Measurements from ENCODE around the gene SMOC2.

Gene SMOC2

DNA sequence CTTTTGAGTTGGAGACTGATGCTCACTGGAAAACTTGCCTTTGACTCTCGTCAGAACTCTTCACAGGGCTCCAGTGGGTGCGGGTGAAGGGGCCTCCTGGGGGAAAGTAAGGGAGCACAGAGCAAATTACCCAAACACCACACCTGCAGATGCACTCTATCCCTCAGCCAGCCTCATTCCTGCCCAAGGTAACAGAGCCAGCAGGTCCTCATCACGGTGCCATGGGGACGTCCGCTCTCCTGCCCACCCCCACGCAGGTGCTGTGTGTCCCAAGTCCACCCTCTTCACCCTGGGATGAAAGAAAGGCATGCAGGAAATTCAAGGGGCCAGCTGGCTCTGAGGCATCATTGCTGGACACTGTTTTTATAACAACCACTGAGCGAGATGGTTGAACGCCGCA is 269.0 kb downstream of the SMOC2 start:
- DNase-seq (ENCODE audit: low spot score) = no peak

DNA sequence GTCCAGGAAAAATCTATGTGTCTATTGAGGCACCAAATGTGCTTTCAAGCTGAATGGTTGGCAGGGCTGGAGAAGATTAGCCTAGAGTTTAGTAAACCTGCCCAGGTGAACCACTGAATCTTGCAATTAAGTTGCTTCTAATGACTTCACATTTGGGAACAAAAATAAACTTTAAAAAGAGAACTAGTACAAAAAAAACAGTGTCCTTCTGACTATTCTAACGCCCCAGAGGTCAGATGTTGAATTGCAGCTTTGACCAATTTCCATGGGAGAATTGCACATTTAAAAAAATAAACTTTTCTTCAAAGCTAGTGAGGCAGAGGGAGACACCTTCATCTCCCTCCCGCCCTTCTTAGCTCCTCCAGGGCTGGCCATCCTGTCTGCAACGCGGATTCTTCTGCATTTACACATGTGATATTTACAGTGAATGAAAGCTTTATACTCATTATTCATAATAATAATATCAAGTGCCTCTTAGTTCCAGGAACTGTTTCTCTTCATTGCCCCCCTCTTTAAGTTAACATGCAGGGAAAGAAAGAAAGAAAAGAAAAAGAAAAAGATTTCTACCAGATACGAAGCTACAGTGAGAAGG is 270.2 kb downstream of the SMOC2 start:
- DNase-seq (ENCODE audit: low spot score) = no peak

DNA sequence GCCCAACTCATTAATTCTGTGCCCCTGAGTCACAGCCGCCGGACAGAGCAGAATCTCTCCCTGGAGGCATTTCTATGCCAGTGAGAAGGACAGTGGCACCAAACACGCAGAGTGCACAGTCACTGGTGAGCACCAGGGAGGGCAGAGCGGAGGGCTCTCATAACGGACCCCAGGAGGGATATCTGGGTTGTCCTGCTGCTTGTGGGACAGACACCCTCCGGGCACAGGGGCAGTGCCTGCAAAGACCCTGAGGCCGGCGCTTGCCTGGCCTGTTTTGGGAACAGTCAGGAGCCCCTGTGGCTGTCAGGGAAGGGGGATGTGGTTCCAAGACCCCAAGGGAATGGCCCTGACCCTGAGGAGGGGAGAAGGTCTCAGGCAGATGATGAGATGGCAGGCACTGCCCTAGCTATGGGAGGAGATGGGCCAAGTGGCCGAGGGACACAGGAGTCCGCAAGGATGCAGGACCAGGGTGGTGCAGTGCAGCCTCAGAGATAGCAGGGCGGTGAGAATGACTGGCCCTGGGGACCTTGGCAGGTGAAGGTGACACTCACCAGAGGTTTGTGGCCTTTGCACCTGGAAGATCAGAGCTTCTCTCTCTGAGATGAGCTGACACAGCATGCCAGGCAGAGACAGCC is 270.8 kb downstream of the SMOC2 start:
- no peak for DNase-seq (ENCODE audit: low spot score)

DNA sequence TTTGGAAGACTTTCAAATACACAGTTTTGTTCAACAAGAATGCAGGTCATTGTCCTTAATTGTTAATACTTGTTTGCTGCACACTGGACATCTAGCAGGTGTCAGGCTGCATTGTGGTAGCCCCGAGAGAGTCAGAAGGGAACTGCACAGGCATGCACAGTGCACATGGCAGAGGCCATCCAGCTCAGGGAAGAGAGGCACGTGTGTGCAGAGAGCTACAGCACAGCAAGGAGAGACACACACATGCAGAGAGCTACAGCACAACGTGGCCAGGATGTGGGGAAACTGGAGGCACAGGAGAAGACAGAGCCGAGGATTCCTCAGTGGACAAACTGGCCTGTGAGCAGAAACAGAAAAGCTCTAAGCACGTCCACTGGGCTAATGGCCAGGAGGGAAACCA is 272.0 kb downstream of the SMOC2 start:
- DNase-seq (ENCODE audit: low spot score) = no peak

DNA sequence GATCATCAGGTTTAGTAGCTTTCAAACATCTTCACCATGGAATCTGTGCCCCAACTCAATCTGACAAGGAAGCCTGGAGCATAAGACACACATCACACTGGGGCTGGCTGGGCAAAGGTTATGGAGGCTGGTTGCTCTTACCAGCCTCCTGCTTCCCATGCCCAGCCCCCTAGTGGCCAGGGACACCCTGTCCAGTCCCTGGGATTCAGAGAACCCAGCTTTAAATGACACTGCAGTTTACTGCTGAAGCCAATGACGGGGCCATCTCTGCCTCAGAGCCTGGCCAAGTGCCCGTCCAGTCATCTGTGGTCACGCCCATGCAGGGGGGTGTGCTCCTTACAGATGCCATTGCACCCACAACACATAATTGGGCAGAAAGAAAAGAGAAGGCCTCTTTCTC is 272.9 kb downstream of the SMOC2 start:
- no peak for DNase-seq (ENCODE audit: low spot score)

DNA sequence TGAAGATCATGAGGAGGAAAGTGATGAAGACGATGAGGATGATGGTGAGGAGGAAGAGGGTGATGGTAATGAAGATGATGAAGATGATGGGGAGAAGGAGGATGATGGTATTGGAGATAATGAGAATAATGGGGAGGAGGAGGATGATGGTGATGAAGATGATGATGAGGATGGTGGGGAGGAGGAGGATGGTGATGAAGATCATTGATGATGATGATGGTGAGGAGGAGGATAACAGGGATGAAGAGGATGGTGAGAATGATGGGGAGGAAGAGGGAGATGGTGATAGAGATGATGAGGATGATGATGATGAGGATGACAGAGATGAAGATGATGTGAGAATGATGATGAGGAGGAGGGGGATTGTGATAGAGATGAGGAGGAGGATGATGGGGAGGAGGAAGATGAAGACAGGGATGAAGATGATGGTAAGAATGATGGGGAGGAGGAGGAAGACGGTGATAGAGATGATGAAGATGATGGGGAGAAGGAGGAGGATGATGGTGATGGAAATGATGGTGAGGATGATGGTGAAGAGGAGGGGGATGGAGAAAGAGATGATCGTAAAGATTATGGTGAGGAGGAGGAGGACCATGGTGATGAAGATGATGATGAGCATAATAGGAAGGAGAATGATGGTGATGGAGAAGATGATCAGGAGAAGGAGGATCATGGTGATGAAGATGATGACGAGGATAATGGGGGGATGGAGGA is 273.7 kb downstream of the SMOC2 start:
- no peak for DNase-seq (ENCODE audit: low spot score)

DNA sequence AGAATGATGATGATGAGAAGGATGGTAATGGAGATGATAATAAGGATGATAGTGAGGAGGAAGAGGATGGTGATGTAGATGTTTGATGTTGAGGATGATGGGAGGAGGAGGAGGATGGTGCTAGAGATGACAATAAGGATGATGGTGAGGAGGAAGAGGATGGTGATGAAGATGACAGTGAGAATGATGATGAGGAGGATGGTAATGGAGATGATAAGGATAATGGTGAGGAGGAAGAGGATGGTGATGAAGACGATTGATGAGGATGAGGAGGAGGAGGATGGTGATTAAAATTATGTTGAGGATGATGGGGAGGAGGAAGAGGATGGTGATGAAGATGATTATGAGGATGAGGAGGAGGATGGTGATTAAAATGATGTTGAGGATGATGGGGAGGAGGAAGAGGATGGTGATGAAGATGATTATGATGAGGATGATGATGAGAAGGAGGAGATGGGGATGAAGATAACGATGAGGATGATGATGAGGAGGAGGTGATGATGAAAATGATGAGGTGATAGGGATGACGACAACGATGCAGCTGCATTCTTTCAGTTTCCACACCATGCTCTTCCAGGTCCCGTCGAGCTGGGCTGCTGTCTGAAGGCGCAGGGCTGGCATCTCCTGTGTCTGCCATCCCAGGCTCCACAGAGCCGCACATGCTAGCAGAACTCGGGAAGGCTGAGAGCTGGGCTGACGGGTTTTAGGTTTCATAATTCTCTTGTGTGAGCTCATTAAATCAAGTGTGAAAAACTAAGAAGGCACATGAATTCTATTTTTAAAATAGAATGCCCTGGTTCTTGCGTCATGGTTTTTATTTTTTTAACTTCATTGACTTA is 274.9 kb downstream of the SMOC2 start:
- DNase-seq (ENCODE audit: low spot score) = no peak

DNA sequence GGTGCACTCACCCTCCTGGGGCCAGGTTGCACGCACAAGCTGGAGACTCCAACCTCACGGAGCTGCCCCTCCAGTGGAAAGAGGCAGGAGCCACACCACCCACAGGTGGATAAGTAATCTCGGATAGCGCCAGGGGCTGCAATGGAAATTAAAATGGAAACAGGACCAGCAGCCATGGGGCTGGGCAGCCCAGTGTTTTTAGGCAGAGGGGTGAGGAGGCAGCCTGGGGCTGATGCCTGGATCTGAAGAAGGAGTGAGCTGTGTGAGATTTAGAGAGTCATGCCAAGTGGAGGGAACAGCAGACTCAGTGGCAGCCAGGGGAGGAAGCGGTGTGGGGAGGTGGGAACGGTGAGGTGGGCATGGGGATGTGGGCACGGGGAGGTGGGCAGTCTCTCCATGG is 275.6 kb downstream of the SMOC2 start:
- DNase-seq (ENCODE audit: low spot score) = no peak

DNA sequence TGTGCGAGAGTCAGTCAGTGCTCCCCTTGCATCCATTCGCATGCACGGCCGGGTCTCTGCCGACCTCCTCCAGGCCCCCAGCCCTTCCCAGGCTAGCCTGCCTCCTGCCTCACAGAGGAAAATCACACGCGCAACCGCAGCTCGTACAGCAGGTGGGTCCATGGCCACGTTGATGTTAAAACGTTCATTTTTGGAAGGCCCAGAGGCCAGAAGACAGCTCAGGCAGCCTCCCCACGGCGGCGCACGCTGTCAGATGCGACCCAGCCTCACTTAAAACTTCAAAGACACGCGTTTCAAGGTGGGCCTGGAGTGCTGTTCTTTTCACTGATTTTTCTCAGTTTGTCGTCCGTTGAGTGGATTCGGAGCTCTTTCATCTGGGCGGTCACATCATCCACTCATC is 276.5 kb downstream of the SMOC2 start:
- DNase-seq (ENCODE audit: low spot score) = no peak
